Measurements from ENCODE around the gene KIF26B.

GRCh38 chr1:245373131-245373530 lies 218.3 kb downstream of the KIF26B start:
- TF ChIP-seq CTCF (IDR thresholded peaks at IDR 0.05) (no peak), POLR2AphosphoS5 (IDR thresholded peaks at IDR 0.05) (no peak), POLR2A (IDR thresholded peaks at IDR 0.05) (no peak), EP300 (IDR thresholded peaks at IDR 0.05) (no peak)

All from stomach (tissue), 4 donors.